Ishikawa (cell line): ENCODE measurements around the gene UNC93A.

Experiments used
- CEBPB ChIP-seq: IDR thresholded peaks from 2 replicates; pipeline ENCODE4 v1.6.1; 2012
- EP300 ChIP-seq: IDR thresholded peaks from 2 replicates; pipeline ENCODE4 v1.6.1; 2012; ENCODE audit warnings: borderline replicate concordance
- MAX ChIP-seq: IDR thresholded peaks from 2 replicates; pipeline ENCODE4 v1.6.1; 2012
- NFIC ChIP-seq: IDR thresholded peaks from 2 replicates; pipeline ENCODE4 v1.6.1; 2012
- TAF1 ChIP-seq: IDR thresholded peaks from 2 replicates; pipeline ENCODE4 v1.6.1; 2012; ENCODE audit warnings: low read depth, mild to moderate bottlenecking
- TCF12 ChIP-seq: IDR thresholded peaks from 2 replicates; pipeline ENCODE4 v1.6.1; 2012; ENCODE audit warnings: low read depth
- YY1 ChIP-seq: IDR thresholded peaks from 2 replicates; pipeline ENCODE4 v1.6.1; 2012; ENCODE audit warnings: low read depth

- no peak for TF ChIP-seq EP300
- no peak for TF ChIP-seq MAX
- TF ChIP-seq TCF12: no peak
- no peak for TF ChIP-seq CEBPB
- no peak for TF ChIP-seq TAF1
- no peak for TF ChIP-seq YY1
- TF ChIP-seq NFIC: no peak
These were observed 16.8 kb upstream of the UNC93A start for GRCh38 chr6:167274270-167274669.
